IMR-90 (cell line): ENCODE data around the gene LRP1B. TPM values are rescaled to one million over a fixed set of nuclear protein-coding genes. Genes with fewer than 3 reads are reported as not detected.

ENCODE experiments used
- ATAC-seq: fragments of 200-7000 bp; cut with Tn5 transposase; 2 replicates; pipeline ENCODE4 v1.9.1; 2020; ENCODE audit warnings: low read depth, mild to moderate bottlenecking, moderate library complexity
- BruUV-seq: library from RNA; stranded (reverse); fragments of 400-500 nt; replicated peaks from 2 replicates; lab custom pipeline; 2021; lab: Mats Ljungman, UMichigan
- CTCF ChIA-PET: fragments of 300-600 bp; formaldehyde crosslinking; extraction: SDS; loops from one replicate; lab custom pipeline; 2021; ENCODE audit warnings: antibody characterized with exemption; lab: Yijun Ruan, JAX
- POLR2A ChIA-PET: fragments of 300-600 bp; sonication (Branson Sonifier 250); formaldehyde crosslinking; loops from one replicate; lab custom pipeline; 2022; ENCODE audit warnings: antibody characterized with exemption; ENCODE audit not compliant: unreplicated experiment; lab: Charles Lee
- DNase-seq: peaks from one replicate; pipeline ENCODE4 v3.0.0; 2013
- H2AFZ ChIP-seq: replicated peaks from 2 replicates; pipeline ENCODE3; 2013; ENCODE audit warnings: low read length, mild to moderate bottlenecking; ENCODE audit not compliant: poor library complexity
- H2AK5ac ChIP-seq: 2 replicates; pipeline ENCODE4 v1.6.1; 2013; ENCODE audit warnings: low read depth, low read length, inconsistent platforms
- H2AK9ac ChIP-seq: replicated peaks from 2 replicates; pipeline ENCODE3; 2013; ENCODE audit warnings: mild to moderate bottlenecking, low read depth, low read length, moderate library complexity; ENCODE audit not compliant: poor library complexity
- H2BK120ac ChIP-seq: 2 replicates; pipeline ENCODE4 v1.6.1; 2013; ENCODE audit warnings: low read depth, low read length, inconsistent platforms
- H2BK15ac ChIP-seq: 3 replicates; pipeline ENCODE4 v1.6.1; 2013; ENCODE audit warnings: low read depth, low read length, inconsistent platforms
- H2BK20ac ChIP-seq: 2 replicates; pipeline ENCODE4 v1.6.1; 2013; ENCODE audit warnings: low read depth, mild to moderate bottlenecking, inconsistent platforms, low read length, moderate library complexity
- H2BK5ac ChIP-seq: 2 replicates; pipeline ENCODE4 v1.6.1; 2013; ENCODE audit warnings: mild to moderate bottlenecking, low read depth, low read length, inconsistent platforms; ENCODE audit not compliant: poor library complexity, severe bottlenecking
- H3K14ac ChIP-seq: replicated peaks from 2 replicates; pipeline ENCODE4 v1.6.1; 2013; ENCODE audit warnings: low read depth, low read length, inconsistent platforms
- H3K18ac ChIP-seq: 2 replicates; pipeline ENCODE4 v1.6.1; 2013; ENCODE audit warnings: low read depth, low read length, control low read depth
- H3K23ac ChIP-seq: 2 replicates; pipeline ENCODE4 v1.6.1; 2013; ENCODE audit warnings: low read depth, low read length, inconsistent platforms
- H3K27ac ChIP-seq: 2 replicates; pipeline ENCODE4 v1.5.1; 2013; ENCODE audit warnings: mild to moderate bottlenecking, control low read depth, low read length; ENCODE audit not compliant: insufficient read depth
- H3K27me3 ChIP-seq: 2 replicates; pipeline ENCODE4 v1.6.1; 2013; ENCODE audit warnings: low read length; ENCODE audit not compliant: control insufficient read depth, insufficient read depth
- H3K36me3 ChIP-seq: 2 replicates; pipeline ENCODE4 v1.6.1; 2013; ENCODE audit warnings: low read length, mixed read lengths; ENCODE audit not compliant: control insufficient read depth, insufficient read depth
- H3K4ac ChIP-seq: 2 replicates; pipeline ENCODE4 v1.6.1; 2013; ENCODE audit warnings: low read depth, low read length, inconsistent platforms
- H3K4me1 ChIP-seq: 2 replicates; pipeline ENCODE4 v1.6.1; 2013; ENCODE audit warnings: low read length, mixed read lengths; ENCODE audit not compliant: control insufficient read depth, insufficient read depth
- H3K4me2 ChIP-seq: 2 replicates; pipeline ENCODE4 v1.6.1; 2013; ENCODE audit warnings: low read depth, mild to moderate bottlenecking, control low read depth, low read length, moderate library complexity
- H3K4me3 ChIP-seq: 2 replicates; pipeline ENCODE4 v1.5.1; 2013; ENCODE audit warnings: low read depth, mild to moderate bottlenecking, control low read depth, low read length, moderate library complexity; ENCODE audit not compliant: insufficient read depth
- H3K56ac ChIP-seq: 2 replicates; pipeline ENCODE4 v1.6.1; 2013; ENCODE audit warnings: low read length, inconsistent platforms; ENCODE audit not compliant: insufficient read depth; ENCODE audit errors: extremely low read depth
- H3K79me1 ChIP-seq, 2 experiments: 2 replicates each; pipeline ENCODE4 v1.6.1; 2013; ENCODE audit warnings: low read length in 2 of 2, inconsistent platforms in 1 of 2, low read depth in 1 of 2
- H3K9ac ChIP-seq: 2 replicates; pipeline ENCODE4 v1.6.1; 2013; ENCODE audit warnings: low read depth, low read length, control low read depth
- H3K9me1 ChIP-seq: 2 replicates; pipeline ENCODE4 v1.6.1; 2013; ENCODE audit warnings: low read length, inconsistent platforms; ENCODE audit not compliant: insufficient read depth
- H3K9me3 ChIP-seq: 2 replicates; pipeline ENCODE4 v1.6.1; 2013; ENCODE audit warnings: low read length; ENCODE audit not compliant: control insufficient read depth, insufficient read depth
- H4K20me1 ChIP-seq: 2 replicates; pipeline ENCODE4 v1.6.1; 2013; ENCODE audit warnings: low read length, inconsistent platforms; ENCODE audit not compliant: insufficient read depth
- H4K5ac ChIP-seq: 2 replicates; pipeline ENCODE4 v1.6.1; 2013; ENCODE audit warnings: mild to moderate bottlenecking, low read depth, low read length, control low read depth
- H4K8ac ChIP-seq, 2 experiments: 2 replicates each; pipeline ENCODE4 v1.6.1; 2013; ENCODE audit warnings: low read depth in 2 of 2, low read length in 2 of 2, control low read depth in 1 of 2, inconsistent platforms in 1 of 2
- H4K91ac ChIP-seq: 2 replicates; pipeline ENCODE4 v1.6.1; 2013; ENCODE audit warnings: low read depth, low read length, inconsistent platforms; ENCODE audit not compliant: insufficient read depth
- BHLHE40 ChIP-seq: fragments of 150-350 bp; IDR thresholded peaks from 2 replicates; pipeline ENCODE4 v1.6.1; 2016; ENCODE audit warnings: mild to moderate bottlenecking, low read depth, low read length
- CEBPB ChIP-seq: IDR thresholded peaks from 2 replicates; pipeline ENCODE4 v1.6.1; 2012; ENCODE audit warnings: low read depth, low read length, improper control_type of control experiment
- CHD1 ChIP-seq: IDR thresholded peaks from 2 replicates; pipeline ENCODE4 v1.6.1; 2012; ENCODE audit warnings: low read depth, low read length, improper control_type of control experiment
- CTCF ChIP-seq: conservative IDR thresholded peaks from 2 replicates; pipeline ENCODE4 v1.5.1; 2012; ENCODE audit warnings: mild to moderate bottlenecking, low read depth, low read length, improper control_type of control experiment
- FOS ChIP-seq: fragments of 150-350 bp; IDR thresholded peaks from 2 replicates; pipeline ENCODE4 v1.6.1; 2016; ENCODE audit warnings: low read depth, low read length
- MAFK ChIP-seq: IDR thresholded peaks from 2 replicates; pipeline ENCODE4 v1.6.1; 2012; ENCODE audit warnings: low read depth, low read length, improper control_type of control experiment
- MAZ ChIP-seq: IDR thresholded peaks from 2 replicates; pipeline ENCODE4 v1.6.1; 2012; ENCODE audit warnings: low read depth, mild to moderate bottlenecking, low read length, improper control_type of control experiment, moderate library complexity, borderline replicate concordance
- MXI1 ChIP-seq: IDR thresholded peaks from 2 replicates; pipeline ENCODE4 v1.6.1; 2012; ENCODE audit warnings: low read depth, mild to moderate bottlenecking, low read length, moderate library complexity, borderline replicate concordance
- POLR2A ChIP-seq: IDR thresholded peaks from 2 replicates; pipeline ENCODE4 v1.6.1; 2012; ENCODE audit warnings: mild to moderate bottlenecking, low read depth, low read length
- RAD21 ChIP-seq: IDR thresholded peaks from 2 replicates; pipeline ENCODE4 v1.6.1; 2012; ENCODE audit warnings: low read length, improper control_type of control experiment
- RCOR1 ChIP-seq: IDR thresholded peaks from 2 replicates; pipeline ENCODE4 v1.6.1; 2012; ENCODE audit warnings: mild to moderate bottlenecking, low read length, improper control_type of control experiment; ENCODE audit not compliant: insufficient replicate concordance
- SMC3 ChIP-seq: fragments of 150-350 bp; IDR thresholded peaks from 2 replicates; pipeline ENCODE4 v1.6.1; 2016; ENCODE audit warnings: low read depth, mild to moderate bottlenecking, antibody characterized with exemption, low read length, moderate library complexity
- WGBS, 2 experiments: methylation state at CpG; one replicate each; pipeline versions ENCODE4 v1.1.5 to v1.1.7; 2013; ENCODE audit warnings: missing lambda C conversion rate in 2 of 2; ENCODE audit not compliant: insufficient read length in 1 of 2; ENCODE audit errors: extremely low coverage in 2 of 2; 5-methylcytosine and 5-hydroxymethylcytosine counted together
- dilution Hi-C: fragments of 300-500 bp; cut with HindIII; formaldehyde crosslinking; loops from one replicate; pipeline ENCODE4 v1.14.3; 2018; ENCODE audit warnings: low sequenced_read_pairs; ENCODE audit not compliant: unreplicated experiment
- in situ Hi-C: fragments of 300-500 bp; cut with MboI; formaldehyde crosslinking; loops from 3 replicates; pipeline ENCODE4 v1.14.3; 2019; ENCODE audit warnings: low sequenced_read_pairs, inconsistent platforms, mixed read lengths
- intact Hi-C: fragments of 100-400 bp; cut with micrococcal nuclease; formaldehyde crosslinking; loops from 2 replicates; pipeline ENCODE4 v1.10.0; 2022
- polyA plus RNA-seq, 3 experiments: library from polyadenylated mRNA; depleted of rRNA; stranded (reverse); fragments of >200 nt; gene quantifications; 2 replicates each; pipeline ENCODE4 v1.2.3, GENCODE V29; 2012; ENCODE audit warnings: low replicate concordance in 1 of 3
- total RNA-seq: library from RNA; depleted of rRNA; stranded (reverse); fragments of >200 nt; gene quantifications from 2 replicates; pipeline ENCODE4 v1.2.3, GENCODE V29; 2012
- TF ChIP-seq, protein P1 (sequence below): fragments of 150-350 bp; IDR thresholded peaks from 2 replicates; pipeline ENCODE4 v1.6.1; 2017; ENCODE audit warnings: mild to moderate bottlenecking, antibody characterized with exemption, low read length, low read depth
- TF ChIP-seq, protein P2 (sequence below): fragments of 150-350 bp; IDR thresholded peaks from 2 replicates; pipeline ENCODE4 v1.6.1; 2016; ENCODE audit warnings: low read depth, mild to moderate bottlenecking, low read length, moderate library complexity, borderline replicate concordance

The LRP1B gene
- total and polyA plus RNA-seq, 2 of the 4 experiments (the other 2 are of a cell fraction) = under 0.01 to 0.02 TPM

DNA sequence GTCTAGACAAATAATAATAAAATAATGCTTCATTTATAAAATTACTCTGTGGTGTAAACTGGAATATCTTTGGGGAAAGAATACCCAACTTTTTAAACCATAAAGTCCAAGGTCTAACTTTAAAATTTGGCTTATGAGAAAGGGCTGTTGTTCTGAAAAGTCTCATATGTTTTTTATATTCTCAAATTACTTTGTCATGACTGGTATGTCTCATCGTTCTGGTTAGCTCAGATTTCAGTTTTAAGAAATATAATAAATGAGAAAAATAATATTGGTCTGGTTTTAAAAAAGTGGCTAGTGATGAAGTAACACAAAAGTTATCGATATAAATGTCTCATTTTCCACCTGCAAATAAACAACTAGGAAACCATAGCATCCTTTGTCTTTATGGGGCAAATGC lies 1658.1 kb downstream of the LRP1B start:
- no peaks in the 10 kb centered on the region for H3K9me1 ChIP-seq
- no TSS peak for BruUV-seq
- no peak overlapping the region for H2BK5ac ChIP-seq
- no peak overlapping the region for H3K4me3 ChIP-seq
- no peaks in the 10 kb centered on the region for H3K79me1 ChIP-seq
- in situ Hi-C loops (no loop called here), intact Hi-C loops (no loop called here), dilution Hi-C loops (no loop called here)
- H3K14ac ChIP-seq = no peak overlapping the region
- H2BK20ac ChIP-seq = no peak overlapping the region
- H3K4ac ChIP-seq = no peak overlapping the region
- no peak overlapping the region for H3K18ac ChIP-seq
- no peaks in the 10 kb centered on the region for H3K27me3 ChIP-seq
- H4K91ac ChIP-seq = no peak overlapping the region
- no peak overlapping the region for H2AK5ac ChIP-seq
- no peak overlapping the region for H3K9ac ChIP-seq
- no peaks in the 10 kb centered on the region for H3K4me1 ChIP-seq
- ATAC-seq (no peak), DNase-seq (no peak)
- no CpG with 5 or more reads among the region's 2 CpGs for WGBS, 2 experiments
- no peaks in the 10 kb centered on the region for H3K9me3 ChIP-seq
- TF ChIP-seq MAFK (no peak), CHD1 (no peak), MXI1 (no peak), CTCF (no peak), SMC3 (no peak), FOS (no peak), RAD21 (no peak), CEBPB (no peak), MAZ (no peak), BHLHE40 (no peak), RCOR1 (no peak), POLR2A (no peak)
- TF ChIP-seq, protein P1, sequence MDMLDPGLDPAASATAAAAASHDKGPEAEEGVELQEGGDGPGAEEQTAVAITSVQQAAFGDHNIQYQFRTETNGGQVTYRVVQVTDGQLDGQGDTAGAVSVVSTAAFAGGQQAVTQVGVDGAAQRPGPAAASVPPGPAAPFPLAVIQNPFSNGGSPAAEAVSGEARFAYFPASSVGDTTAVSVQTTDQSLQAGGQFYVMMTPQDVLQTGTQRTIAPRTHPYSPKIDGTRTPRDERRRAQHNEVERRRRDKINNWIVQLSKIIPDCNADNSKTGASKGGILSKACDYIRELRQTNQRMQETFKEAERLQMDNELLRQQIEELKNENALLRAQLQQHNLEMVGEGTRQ = no peak
- TF ChIP-seq, protein P2, sequence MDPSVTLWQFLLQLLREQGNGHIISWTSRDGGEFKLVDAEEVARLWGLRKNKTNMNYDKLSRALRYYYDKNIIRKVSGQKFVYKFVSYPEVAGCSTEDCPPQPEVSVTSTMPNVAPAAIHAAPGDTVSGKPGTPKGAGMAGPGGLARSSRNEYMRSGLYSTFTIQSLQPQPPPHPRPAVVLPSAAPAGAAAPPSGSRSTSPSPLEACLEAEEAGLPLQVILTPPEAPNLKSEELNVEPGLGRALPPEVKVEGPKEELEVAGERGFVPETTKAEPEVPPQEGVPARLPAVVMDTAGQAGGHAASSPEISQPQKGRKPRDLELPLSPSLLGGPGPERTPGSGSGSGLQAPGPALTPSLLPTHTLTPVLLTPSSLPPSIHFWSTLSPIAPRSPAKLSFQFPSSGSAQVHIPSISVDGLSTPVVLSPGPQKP = no peak
- H3K23ac ChIP-seq = no peak overlapping the region
- no peaks in the 10 kb centered on the region for H4K20me1 ChIP-seq
- CTCF ChIA-PET = no interaction called here
- no peak overlapping the region for H2BK15ac ChIP-seq
- no peak overlapping the region for H3K27ac ChIP-seq
- no peak overlapping the region for H4K5ac ChIP-seq
- H3K4me2 ChIP-seq = no peak overlapping the region
- no peak overlapping the region for H3K56ac ChIP-seq
- H2BK120ac ChIP-seq = no peak overlapping the region
- no peak overlapping the region for H2AK9ac ChIP-seq
- H2AFZ ChIP-seq = no peak overlapping the region
- no peak overlapping the region for H4K8ac ChIP-seq
- POLR2A ChIA-PET = no interaction called here
- H3K36me3 ChIP-seq = no peaks in the 10 kb centered on the region
